ENCODE measurements around the gene PKNOX2.

DNA sequence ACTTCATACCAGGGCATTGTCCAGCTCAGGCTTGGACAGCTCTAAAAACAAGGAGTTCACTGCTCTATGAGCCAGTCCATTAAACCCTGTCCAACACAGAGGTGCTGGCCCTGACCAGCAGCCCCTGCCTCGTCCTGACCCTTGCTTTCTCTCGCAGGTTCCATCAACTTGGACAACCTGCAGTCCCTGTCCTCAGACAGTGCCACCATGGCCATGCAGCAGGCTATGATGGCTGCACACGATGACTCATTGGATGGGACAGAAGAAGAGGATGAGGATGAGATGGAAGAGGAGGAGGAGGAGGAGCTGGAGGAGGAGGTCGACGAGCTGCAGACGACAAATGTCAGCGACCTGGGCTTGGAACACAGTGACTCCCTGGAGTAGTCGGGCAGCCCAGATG, 266.5 kb downstream of the PKNOX2 start:
- TF ChIP-seq, protein P1, sequence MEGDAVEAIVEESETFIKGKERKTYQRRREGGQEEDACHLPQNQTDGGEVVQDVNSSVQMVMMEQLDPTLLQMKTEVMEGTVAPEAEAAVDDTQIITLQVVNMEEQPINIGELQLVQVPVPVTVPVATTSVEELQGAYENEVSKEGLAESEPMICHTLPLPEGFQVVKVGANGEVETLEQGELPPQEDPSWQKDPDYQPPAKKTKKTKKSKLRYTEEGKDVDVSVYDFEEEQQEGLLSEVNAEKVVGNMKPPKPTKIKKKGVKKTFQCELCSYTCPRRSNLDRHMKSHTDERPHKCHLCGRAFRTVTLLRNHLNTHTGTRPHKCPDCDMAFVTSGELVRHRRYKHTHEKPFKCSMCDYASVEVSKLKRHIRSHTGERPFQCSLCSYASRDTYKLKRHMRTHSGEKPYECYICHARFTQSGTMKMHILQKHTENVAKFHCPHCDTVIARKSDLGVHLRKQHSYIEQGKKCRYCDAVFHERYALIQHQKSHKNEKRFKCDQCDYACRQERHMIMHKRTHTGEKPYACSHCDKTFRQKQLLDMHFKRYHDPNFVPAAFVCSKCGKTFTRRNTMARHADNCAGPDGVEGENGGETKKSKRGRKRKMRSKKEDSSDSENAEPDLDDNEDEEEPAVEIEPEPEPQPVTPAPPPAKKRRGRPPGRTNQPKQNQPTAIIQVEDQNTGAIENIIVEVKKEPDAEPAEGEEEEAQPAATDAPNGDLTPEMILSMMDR (IDR thresholded peaks at IDR 0.05 in 2 of 3, conservative IDR thresholded peaks at IDR 0.05 in 1 of 3; ENCODE audit: control insufficient read depth in 2 of 3, extremely low read depth in 1 of 3, insufficient read depth in 1 of 3, low read depth in 3 of 3, low read length in 3 of 3) = no peak
- TF ChIP-seq, protein P2, sequence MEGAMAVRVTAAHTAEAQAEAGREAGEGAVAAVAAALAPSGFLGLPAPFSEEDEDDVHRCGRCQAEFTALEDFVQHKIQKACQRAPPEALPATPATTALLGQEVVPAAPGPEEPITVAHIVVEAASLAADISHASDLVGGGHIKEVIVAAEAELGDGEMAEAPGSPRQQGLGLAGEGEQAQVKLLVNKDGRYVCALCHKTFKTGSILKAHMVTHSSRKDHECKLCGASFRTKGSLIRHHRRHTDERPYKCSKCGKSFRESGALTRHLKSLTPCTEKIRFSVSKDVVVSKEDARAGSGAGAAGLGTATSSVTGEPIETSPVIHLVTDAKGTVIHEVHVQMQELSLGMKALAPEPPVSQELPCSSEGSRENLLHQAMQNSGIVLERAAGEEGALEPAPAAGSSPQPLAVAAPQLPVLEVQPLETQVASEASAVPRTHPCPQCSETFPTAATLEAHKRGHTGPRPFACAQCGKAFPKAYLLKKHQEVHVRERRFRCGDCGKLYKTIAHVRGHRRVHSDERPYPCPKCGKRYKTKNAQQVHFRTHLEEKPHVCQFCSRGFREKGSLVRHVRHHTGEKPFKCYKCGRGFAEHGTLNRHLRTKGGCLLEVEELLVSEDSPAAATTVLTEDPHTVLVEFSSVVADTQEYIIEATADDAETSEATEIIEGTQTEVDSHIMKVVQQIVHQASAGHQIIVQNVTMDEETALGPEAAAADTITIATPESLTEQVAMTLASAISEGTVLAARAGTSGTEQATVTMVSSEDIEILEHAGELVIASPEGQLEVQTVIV (IDR thresholded peaks at IDR 0.05; ENCODE audit: borderline replicate concordance, partially characterized antibody) = no peak
- no peak for TF ChIP-seq SMC3 (IDR thresholded peaks at IDR 0.05; ENCODE audit: borderline replicate concordance, low read length)
- TF ChIP-seq POLR2A (IDR thresholded peaks at IDR 0.05; ENCODE audit: low read depth, low read length) = no peak
- TF ChIP-seq EZH2 (IDR thresholded peaks at IDR 0.05; ENCODE audit: borderline replicate concordance, control insufficient read depth, low read depth, low read length) = no peak
- no peak for TF ChIP-seq BRCA1 (IDR thresholded peaks at IDR 0.05; ENCODE audit: low read depth, low read length)
- TF ChIP-seq NR2C2 (IDR thresholded peaks at IDR 0.05; ENCODE audit: borderline replicate concordance, control insufficient read depth, insufficient read length, low read depth) = no peak
- TF ChIP-seq SMAD1 (IDR thresholded peaks at IDR 0.05; ENCODE audit: low read depth, partially characterized antibody) = no peak
- TF ChIP-seq ASH2L (IDR thresholded peaks at IDR 0.05; ENCODE audit: borderline replicate concordance, low read depth) = no peak
- TF ChIP-seq IKZF2 (IDR thresholded peaks at IDR 0.05) = no peak
- TF ChIP-seq ZNF217 (IDR thresholded peaks at IDR 0.05) = no peak
- no peak for TF ChIP-seq POLR2AphosphoS5 (IDR thresholded peaks at IDR 0.05; ENCODE audit: low read length)
- TF ChIP-seq NFXL1 (IDR thresholded peaks at IDR 0.05; ENCODE audit: borderline replicate concordance) = no peak
- no peak for TF ChIP-seq SIN3A (IDR thresholded peaks at IDR 0.05; ENCODE audit: low read depth, low read length)

All from GM12878 (cell line).